A204.1 (cell line): Measurements from ENCODE around the gene ENTPD2.

ENCODE experiments used
- FAIRE-seq: peaks from 2 replicates; lab custom pipeline; 2012; peaks lifted over from hg19 to GRCh38; lab: Jason Lieb, UNC

The ENTPD2 gene

DNA sequence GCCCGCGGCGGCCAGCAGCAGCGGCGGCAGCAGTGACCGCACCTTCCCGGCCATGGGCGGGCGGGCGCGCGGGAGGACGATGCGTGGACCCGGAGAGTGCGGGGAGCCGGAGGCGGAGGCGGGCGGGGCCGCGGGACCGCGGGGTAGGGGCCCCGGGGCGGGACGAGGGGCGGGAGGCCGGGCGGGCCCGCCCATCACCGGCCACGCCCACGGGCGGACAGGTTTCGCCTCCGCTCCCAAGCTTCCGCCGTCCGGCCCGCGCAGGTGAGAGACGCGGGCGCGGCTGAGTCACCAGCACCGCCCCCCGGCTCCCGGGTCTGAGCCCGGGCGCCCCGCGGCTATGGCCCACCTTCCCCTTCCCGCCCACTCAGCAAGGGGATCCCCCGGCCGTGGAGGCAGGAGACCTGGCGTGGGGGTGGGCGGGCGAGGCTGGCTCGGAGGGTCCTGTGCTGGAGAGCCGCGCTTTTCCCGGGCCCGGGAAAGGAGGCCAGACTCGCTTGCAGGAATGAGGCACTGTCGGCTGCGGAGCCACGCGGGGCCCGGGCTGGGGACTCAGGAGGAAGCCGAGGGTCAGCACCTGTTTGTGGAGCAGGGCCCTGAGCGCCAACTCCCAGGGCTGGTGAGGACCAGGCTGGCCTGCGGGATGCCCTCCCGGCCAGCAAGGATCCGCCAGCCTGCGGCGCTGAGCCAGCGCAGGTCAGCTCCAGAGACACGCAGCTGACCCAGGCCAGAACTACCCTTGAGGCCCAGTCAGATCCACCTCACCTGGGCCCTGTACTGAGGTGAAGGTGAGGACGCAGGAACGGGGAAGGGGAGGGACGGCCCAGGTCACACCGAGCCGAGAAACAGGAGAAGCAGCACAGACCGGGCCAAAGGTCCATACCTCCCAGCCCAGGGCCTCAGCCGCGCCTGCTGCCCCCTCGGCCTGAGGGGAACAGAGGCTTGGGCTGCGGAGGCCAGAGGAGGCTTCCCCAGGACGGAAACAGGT is at the start of gene ENTPD2:
Gene ENTPD2, minus strand, starts transcription at position 118 of the 988 bp plus-strand sequence. Its CDS starts 64 bp downstream, at position 54.
- FAIRE-seq = no peak

DNA sequence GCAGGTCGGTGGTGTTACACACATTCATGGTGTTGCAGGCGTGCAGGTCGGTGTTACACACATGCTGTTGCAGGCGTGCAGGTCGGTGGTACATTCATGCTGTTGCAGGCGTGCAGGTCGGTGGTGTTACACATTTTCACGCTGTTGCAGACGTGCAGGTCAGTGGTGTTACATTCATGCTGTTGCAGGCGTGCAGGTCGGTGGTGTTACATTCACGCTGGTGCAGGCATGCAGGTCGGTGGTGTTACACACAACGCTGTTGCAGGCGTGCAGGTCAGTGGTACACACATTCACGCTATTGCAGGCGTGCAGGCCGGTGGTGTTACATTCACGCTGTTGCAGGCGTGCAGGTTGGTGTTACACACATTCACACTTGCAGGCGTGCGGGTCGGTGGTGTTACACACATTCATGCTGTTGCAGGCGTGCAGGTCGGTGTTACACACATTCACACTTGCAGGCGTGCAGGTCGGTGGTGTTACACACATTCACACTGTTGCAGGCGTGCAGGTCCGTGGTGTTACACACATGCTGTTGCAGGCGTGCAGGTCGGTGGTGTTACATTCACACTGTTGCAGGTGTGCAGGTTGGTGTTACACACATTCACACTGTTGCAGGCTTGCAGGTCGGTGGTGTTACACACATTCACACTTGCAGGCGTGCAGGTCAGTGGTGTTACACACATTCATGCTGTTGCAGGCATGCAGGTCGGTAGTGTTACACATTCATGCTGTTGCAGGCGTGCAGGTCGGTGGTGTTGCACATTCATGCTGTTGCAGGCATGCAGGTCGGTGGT is 49.5 kb upstream of the ENTPD2 start:
- no peak for FAIRE-seq

DNA sequence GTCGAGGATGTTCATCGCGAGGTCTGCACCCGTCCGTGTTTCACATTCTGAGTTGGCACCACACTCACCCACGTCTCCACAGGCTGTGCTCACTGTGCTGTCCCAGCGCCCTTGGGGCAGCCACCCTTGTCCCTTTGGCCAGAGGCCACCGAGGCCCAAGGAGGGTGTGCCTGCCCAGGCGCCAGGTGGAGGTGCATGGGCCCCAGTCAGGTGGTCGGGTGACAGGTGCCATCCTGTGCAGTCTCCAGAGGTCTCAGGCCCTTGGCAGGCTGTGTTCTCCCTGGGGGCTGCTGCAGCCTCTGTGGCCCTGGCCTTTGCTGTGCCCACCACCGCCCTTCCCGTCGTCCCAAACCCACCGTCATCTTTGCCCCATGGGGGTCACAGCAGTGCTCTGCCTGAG is 45.4 kb upstream of the ENTPD2 start:
- FAIRE-seq = no peak

DNA sequence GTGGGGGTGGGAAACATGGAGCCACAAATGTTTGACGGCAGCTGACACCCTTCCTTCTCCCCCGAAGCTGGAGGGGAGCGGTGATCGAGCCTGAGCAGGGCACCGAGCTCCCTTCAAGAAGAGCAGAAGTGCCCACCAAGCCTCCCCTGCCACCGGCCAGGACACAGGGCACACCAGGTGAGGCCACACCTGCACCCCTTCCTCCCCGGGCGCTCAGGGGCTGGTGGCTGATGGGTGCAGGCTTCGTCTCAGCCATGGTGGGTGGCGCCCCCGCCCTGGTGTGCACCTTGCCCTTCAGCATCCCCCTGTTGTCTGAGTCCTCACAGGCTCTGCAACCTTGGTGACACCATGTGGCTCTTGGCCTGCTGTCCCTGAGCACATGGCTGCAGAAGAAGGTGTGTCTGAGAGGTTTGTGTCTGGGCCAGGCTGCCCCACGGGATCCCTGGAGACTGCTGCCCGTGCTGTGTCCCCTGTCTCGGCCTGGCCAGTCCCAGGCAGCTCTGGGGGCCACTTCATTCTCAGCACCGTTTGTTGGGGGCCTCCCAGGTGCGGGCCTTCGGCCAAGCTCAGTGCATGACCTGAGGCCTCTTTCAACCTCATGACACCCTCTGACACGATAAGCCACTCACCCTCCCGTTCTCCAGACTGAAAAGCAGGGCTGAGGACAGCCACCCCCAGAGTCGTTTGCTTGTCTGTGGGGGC is 44.1 kb upstream of the ENTPD2 start:
- FAIRE-seq = no peak

DNA sequence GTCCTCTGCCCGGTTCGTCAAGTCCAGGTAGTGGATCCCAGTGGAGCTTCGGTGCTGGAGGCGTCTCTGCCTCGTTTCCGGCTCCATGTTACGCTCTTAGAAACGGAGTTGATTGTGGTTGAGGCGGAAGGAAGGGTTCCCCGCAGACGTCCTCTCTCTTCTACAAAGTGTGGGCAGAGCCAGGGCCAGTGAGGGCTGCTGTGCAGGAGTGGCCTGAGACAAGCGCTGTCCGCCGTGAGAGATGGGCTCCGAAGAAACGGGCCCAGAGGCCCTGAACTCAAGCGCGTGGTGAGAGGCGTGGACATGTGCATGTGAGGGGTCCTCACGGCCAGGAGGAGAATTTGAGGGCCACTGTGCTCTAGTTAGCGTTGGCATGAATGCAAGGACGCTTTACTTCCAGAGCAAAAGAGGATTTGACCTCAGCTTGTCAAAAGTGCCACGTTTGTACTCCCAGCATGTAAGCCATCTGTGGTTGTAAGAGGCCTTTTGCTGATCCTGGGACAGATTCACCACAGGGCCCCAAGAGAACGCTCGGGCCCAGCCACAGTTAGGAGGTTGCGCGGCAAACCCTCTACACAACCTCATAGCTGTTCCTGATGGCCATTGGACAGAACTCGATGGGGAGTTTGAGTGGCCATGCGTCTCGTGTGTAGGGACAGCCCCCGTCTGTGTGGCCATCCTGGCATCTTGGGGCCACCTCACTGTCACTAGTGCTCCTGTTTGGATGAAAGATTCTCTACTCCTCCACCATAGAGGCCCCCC is 43.1 kb upstream of the ENTPD2 start:
- no peak for FAIRE-seq

DNA sequence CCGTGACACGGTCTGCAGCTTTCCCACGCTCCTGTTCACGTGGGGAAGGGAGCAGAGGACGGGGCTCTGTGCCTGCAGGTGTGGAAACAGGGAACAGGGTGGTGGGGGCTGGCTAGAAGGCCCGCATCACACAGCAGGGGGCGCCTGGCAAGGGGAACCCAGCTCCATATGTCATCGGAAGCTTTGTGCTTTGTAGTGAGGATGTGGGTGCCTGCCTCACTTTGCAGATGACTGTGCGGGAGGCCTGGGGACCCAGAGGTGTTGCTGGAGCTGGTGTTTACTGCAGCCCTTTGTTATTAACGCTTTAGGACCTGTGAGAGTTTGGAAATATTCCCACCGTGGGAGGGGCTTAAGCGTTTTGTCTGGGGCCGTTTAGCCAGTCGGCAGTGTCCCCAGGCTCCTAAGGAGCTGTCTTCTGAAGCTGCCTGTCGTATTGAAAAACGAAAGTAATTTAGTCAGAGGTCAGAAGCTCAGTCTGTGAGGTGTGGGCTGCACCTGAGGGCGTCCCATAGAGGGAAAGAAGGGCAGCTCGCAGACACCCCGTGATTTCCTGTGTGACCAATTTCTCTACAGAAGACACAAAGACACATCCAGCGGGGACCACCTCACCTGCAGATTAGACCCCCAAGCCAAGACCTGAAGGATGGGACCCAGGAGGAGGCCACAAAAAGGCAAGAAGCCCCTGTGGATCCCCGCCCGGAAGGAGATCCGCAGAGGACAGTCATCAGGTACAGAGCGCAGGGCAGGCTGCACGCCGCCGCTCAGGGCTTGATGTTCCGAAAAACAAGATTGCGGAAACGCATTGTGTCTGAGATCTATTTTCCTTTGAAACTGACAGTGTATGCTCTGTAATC is 42.0 kb upstream of the ENTPD2 start:
- no peak for FAIRE-seq

DNA sequence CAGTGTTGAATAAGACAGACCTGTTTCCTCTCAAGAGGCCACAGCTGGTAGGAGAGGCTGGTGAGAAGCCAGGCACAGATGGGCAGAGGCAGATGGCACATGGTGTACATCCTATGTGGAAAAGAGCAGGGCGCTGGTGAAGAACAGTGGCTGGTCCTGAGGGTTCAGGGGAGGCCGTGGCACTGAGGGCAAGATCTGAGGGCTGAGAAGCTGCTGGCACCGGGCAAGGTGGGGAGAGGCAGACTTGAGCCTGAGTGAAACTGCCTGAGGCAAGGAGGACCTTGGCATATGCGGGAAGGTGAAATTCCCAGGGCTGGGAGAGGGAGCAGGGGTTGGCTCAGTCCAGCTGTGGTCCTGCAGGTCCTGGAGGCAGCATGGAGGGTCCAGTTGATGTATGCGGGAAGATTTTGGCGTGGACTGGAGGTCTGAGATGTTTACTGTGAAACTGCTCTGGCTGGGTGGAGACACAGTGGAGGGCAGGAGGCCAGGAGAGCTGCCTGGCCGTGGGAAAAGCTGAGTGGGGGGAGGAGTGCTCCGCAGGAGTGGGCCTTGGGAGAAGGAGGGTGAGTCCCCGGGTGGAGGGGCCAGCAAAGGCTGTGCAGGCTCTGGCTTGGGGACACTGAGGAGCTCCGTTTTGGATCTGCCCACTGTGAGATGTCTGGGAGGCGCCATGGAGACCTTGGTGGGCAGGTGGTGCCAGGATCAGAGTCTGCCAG is 35.5 kb upstream of the ENTPD2 start:
- no peak for FAIRE-seq

DNA sequence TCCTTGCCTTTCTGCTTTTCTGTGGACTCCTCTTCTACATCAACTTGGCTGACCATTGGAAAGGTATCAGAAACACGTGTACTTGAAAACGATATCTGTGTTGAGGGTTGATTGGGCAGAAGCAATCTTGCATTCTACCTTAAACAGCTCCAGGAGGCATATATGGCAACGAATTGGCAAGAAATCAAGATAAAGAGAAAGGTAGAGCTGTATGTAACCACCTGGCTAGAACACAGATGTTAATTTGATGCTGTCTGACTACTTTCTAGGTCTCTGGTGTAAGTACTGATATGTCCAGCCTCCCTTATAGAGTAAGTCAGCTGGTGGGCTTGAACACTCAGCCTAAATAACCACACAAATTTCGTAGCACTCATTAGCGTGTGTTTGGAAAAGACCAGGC is 34.3 kb upstream of the ENTPD2 start:
- no peak for FAIRE-seq

DNA sequence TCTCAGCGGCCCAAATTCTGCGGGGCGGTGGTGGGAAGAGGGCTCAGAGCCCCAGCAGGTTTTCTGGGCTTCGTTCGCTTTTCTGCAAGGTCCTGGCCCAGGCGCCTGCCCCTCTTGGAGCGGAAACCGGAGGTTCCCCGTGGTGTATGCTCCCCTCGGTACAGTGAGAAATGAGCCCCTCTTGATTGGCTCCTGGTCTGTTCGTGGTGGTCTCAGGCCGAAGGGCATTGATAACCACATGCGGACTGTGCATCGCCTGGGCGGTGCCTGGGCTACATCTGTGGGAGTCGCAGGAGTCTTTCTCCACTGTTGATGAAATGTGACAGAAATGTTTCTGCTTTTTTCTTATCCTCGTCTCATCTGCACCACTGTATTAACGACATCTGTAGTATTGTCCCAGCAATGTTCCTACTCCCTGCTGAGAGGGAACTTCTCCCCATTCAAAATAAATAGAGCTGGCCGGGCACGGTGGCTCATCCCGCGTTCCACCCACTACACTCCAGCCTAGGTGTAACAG is 33.6 kb upstream of the ENTPD2 start:
- FAIRE-seq = no peak

DNA sequence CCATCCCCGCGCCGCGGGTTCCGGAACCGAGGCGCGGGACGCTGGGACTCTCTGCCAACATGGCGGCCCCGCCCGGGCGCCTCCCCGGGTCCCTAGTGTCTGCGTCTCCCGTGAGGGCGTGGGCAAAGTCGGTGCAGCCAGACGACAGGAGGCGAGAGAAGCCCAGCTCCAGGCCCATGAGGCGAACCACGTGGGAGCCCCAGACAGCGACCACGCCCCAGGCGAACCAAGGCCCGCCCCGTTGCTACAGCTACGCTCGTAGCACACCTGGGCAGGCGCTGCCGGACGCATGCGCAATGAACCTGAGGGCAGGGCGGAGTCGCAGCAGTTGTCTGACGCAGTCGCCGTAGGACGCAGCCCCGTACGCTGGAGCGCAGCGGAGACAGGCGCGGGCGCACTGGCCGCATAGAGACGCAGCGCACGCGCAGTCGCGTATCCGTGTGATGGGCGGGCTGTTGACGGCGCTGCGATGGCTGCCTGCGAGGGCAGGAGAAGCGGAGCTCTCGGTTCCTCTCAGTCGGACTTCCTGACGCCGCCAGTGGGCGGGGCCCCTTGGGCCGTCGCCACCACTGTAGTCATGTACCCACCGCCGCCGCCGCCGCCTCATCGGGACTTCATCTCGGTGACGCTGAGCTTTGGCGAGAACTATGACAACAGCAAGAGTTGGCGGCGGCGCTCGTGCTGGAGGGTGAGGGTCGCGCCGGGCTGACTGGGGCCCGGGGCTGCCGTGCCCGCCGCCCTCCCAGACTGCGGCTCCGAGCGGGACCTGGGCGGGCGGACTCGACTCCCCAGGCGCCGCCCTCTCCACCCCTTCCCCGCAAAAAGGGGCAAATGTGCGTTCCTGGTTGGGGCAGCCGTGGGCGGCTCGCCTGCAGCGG is 32.9 kb upstream of the ENTPD2 start, which contains the start of gene MAN1B1:
Gene MAN1B1, plus strand, starts transcription at position 455 of the 878 bp plus-strand sequence. Its CDS starts 15 bp downstream, at position 470.
- peak; percentile 93 for FAIRE-seq

DNA sequence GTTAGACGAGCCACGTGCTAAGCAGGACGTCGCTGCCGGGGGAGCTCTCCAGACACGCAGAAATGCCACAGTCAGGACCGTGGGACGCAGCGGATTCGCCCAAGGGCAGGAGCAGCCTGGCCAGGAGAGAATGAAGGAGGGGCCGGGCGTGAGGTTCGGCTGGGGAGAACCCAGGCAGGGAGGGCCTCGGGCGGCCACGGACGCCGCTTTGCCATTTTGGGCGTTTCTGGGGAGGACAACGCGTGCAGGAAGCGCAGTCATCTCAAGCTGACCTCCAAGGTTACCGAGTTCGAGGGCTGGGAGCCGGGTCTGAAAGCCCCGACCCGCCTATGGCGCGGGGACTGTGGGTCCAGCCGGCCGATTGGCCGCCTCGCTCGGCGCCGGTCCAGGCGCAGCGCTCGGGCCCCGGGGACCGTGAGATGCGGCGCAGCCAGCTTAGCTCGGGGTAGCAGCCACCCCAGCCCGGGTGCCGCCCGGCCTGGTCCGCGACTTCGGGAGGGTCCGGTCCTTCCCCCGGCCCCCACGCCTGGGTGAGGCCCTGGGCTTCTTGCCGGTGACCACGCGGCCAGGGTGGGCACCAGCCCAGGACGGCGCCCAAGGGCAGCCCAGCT is 32.2 kb upstream of the ENTPD2 start:
- no peak for FAIRE-seq

DNA sequence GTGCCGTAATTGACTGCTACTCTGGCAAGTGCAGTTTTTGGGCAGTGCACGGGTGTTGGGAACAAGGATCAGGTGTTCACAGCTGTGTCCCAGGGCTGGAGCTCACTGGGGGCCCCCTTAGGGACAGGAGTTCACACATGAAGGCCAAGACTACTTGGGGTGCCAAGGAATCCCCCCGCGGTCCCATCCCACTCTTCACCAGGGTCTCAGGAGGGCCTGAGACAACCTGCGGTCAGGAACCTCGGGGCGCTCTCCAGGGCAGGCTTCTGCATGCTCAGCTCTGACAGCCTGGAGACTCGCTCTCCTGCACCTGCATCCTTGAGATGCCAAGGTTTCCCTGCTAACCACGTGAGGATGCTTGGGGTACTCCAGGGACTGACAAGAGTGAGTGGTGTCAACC is 30.7 kb upstream of the ENTPD2 start:
- FAIRE-seq = no peak

DNA sequence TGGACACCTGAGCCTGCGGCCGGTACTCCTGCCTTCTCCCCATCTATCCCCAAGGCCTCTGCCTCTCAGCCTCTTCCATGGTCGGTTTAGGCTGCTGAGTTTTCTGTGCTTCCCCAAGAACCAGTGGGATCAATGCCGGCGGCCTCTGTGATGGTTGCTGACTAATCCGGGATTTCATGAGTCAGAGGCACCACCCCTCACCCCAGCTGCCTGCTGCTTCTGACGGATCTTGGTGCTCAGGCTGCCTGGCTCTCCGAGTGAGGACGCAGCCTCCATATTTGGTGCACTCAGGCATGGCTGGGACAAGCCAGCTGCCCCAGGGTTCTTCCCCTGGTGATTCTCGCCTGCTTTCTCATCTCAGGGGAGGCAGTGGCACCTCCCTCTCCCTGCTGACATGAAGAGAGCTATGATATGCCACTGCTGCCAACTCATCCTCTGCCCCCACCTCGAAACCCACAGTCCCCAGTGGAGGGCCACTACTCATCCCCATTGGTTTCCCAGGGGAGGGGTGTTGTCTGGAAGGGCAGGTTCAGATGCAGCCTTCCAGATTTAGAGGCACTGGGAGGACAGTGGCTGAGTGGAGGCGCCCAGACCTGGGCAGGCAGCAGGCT is 29.6 kb upstream of the ENTPD2 start:
- no peak for FAIRE-seq

DNA sequence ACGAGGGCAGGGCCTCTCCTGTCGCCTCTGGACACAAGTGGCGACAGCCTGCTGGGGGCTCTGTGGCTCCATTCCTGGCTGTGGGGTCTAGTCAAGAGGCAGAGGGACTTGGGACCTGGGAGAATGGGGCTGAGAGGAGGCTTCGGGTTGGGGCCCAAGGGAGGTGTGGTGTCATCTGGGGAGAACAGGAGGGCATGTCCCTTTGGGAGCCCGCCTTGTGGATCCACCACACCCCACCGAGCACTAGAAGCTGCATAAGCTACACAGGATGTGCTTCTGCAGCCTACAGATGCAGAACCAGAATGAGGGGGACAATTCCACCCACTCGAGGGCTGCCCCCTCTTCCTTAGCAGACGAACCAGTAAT is 29.0 kb upstream of the ENTPD2 start:
- no peak for FAIRE-seq

DNA sequence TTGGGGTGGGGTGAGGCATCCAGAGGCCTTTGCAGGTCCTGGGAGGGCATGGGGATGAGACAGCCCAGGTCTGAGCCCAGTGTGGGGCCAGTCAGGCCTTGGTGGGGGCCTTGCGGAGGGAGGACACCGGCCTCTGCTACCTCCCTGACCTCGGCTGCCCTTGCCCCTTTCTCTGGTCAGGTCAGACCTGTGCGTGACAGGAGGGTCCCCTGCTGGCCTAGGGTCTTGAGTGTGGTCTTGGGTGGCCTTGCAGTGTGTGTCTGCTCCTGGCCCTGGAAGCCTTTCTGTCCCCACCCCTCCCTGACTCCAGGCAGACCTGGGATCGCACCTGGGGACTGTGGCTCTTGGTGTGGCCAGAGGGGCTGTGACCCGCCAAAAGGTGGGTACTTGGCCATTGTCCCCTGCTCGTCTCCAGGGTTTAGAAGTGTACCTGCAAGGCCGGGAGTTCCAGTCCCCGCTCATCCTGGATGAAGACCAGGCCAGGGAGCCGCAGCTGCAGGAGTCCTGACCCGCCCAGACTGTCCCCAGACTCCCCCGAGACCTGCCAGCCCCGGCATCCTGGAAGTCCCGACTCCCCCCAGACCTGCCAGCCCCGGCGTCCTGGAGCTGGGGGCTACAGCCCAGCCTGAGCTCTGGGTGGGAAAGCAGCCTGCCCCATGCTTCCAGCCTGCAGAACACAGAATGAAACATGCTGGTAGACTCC is 28.5 kb upstream of the ENTPD2 start:
- FAIRE-seq = no peak

DNA sequence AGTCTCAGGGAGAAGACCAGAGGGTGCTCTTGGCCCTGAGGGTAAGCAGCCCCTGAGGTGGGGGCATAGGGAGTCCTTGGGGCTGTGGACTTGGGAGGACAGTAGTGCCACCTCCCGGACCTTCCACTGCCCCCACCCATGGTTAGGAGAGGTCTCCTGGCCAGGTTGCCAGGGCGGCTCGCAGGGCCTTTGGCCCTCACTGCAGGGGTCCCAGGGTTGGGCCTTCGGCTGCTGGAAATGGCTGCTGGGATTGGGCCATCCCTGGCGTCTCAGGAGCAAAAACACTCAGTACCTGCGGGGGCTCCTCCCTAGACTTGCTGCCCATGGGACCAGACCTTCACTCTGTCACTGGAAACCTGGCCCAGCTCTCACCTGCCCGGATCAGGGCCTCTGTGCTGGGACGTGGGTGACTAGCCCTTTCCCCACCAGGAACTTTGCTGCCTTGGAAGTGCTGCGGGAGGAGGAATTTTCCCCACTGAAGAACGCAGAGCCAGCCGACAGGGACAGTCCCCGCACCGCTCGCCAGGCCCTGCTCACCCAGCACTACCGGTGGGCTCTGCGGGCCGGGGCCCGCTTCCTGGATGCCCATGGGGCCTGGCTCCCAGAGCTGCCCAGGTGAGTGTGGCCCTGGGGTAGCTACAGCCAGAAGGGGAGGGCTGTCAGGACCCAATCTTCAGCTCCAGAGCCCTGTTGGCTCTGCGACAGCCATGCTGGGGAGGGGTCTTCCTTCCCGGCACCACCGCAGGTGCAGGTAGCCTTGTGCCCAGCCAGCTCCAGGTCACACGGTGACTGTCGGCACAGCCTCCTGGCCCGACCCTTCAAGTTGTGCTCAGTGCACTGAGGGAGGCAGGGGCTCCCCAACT is 26.6 kb upstream of the ENTPD2 start:
- no peak for FAIRE-seq
